ENCODE data around the gene GPRIN3.

GRCh38 chr4:89221167-89221867 is 86.3 kb downstream of the GPRIN3 start:
- TF ChIP-seq YY1 (IDR thresholded peaks at IDR 0.05; ENCODE audit: insufficient read depth, insufficient read length) (no peak), ZNF274 (IDR thresholded peaks at IDR 0.05; ENCODE audit: low read depth, low read length) (no peak)
